MM.1S (cell line): Measurements from ENCODE around the gene SAA2.

Experiments used
- CTCF ChIP-seq: fragments of 300-600 bp; sonication (generic); IDR thresholded peaks from 2 replicates; pipeline ENCODE4 v1.5.1; 2016; ENCODE audit warnings: antibody characterized with exemption, low read length, mixed read lengths
- EZH2 ChIP-seq: fragments of 300-600 bp; sonication (generic); optimal IDR thresholded peaks from 2 replicates; pipeline ENCODE3; 2017; ENCODE audit warnings: low read depth, mild to moderate bottlenecking, antibody characterized with exemption, low read length, mixed read lengths
- EZH2phosphoT487 ChIP-seq: fragments of 300-600 bp; sonication (generic); IDR thresholded peaks from 2 replicates; pipeline ENCODE4 v1.6.1; 2018; ENCODE audit warnings: antibody characterized with exemption, low read length

DNA sequence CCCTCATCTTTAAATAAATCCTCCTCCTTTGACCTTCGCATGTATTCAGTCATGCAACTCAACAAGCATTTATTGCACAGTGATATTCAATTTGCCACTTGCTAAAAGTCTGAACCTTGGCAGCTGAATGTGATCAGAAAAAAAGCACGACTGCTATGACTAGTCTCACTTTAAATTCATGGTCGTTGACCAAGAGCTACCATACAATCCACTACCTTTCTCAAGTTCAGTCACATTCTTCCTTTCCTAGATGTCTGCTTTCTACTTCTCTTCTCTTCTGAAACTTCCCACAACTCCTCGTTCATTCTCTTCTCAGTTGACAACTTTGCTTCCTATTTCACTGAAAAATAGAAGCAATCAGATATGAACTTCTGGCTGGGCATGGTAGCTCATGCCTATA lies 15.6 kb upstream of the SAA2 start:
- TF ChIP-seq CTCF (no peak), EZH2 (no peak), EZH2phosphoT487 (no peak)
